Posterior cingulate gyrus (tissue), 11 donors: ENCODE results near the gene RRAS.

Experiments used
- DNase-seq, 10 donors: peaks; one replicate each; pipeline versions ENCODE4 v3.0.0 to v3.0.0-alpha.2; 2020 to 2021; ENCODE audit warnings: mixed read lengths in 3 of 10
- intact Hi-C: fragments of 100-400 bp; cut with DNase I; formaldehyde crosslinking; loops from one replicate; pipeline ENCODE4 v1.15.1; 2023

Gene RRAS

DNA sequence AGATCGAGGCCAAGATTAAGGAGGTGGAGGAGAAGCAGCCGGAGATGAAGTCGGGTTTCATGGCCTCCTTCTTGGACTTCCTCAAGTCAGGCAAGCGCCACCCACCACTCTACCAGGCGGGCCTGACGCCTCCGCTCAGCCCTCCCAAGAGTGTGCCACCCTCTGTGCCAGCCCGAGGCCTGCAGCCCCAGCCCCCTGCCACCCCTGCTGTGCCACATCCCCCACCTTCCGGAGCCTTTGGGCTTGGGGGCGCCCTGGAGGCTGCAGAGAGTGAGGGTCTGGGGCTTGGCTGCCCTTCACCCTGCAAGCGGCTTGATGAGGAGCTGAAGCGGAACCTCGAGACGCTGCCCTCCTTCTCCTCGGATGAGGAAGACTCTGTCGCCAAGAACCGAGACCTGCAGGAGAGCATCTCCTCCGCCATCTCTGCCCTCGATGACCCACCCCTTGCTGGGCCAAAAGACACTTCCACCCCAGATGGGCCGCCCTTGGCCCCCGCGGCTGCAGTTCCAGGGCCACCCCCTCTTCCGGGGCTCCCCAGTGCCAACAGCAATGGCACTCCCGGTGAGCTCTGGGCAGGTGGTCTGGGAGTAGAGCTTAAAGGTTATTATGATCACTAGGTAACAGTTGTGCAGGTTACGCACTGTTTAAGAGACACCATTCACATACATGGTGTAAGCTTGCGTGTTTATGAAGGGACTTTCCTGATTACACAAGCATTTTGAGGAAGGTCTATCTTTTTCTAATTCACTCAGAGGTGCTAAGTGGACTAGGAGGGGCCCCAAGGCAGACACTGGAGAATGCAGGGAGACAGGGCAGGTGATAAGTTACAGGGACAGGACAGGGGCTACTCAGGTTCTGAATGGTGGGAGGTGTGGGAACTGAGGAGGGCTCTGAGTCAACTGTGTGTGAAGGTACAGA lies 40.3 kb downstream of the RRAS start:
- no peak for DNase-seq
- intact Hi-C loops: no loop called here

DNA sequence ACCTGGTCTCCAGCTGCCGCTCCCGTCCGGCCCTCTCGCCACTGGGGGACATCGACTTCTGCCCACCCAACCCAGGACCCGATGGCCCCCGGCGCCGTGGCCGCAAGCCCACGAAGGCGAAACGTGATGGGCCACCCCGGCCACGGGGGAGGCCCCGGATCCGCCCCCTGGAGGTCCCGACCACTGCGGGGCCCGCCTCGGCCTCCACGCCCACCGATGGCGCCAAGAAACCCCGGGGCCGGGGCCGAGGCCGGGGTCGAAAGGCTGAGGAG lies 42.3 kb downstream of the RRAS start:
- intact Hi-C loops: no loop called here
- DNase-seq: no peak

DNA sequence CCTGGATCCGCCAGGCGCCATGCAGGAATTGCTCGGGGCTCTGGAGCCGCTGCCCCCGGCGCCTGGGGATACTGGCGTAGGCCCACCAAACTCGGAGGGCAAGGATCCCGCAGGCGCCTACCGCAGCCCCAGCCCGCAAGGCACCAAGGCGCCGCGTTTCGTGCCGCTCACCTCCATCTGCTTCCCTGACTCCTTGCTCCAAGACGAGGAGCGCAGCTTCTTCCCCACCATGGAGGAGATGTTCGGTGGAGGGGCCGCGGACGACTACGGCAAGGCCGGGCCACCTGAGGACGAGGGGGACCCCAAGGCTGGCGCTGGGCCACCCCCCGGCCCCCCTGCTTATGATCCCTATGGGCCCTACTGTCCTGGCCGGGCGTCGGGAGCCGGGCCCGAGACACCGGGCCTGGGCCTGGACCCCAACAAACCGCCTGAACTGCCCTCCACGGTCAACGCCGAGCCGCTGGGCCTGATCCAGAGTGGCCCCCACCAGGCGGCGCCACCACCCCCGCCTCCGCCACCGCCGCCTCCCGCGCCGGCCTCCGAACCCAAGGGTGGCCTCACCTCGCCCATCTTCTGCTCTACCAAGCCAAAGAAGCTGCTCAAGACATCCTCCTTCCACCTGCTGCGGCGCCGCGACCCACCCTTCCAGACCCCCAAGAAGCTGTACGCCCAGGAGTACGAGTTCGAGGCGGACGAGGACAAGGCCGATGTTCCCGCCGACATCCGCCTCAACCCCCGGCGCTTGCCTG lies 42.8 kb downstream of the RRAS start:
- intact Hi-C loops: no loop called here
- DNase-seq: no peak

DNA sequence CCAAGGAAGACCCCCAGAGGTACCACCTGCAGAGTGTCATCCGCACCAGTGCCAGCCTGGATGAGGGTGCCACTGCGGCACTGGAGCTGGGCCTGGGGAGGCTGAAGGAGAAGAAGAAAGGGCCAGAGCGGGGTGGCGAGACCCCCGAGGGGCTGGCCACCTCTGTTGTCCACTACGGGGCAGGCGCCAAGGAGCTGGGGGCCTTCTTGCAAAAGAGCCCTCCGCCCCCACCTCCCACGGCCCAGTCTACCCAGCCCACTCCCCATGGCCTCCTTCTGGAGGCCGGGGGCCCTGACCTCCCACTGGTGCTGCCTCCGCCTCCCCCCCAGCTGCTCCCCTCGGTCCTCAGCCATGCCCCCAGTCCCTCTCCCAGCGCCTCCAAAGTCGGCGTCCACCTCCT lies 43.5 kb downstream of the RRAS start:
- DNase-seq: no peak
- intact Hi-C loops: no loop called here

DNA sequence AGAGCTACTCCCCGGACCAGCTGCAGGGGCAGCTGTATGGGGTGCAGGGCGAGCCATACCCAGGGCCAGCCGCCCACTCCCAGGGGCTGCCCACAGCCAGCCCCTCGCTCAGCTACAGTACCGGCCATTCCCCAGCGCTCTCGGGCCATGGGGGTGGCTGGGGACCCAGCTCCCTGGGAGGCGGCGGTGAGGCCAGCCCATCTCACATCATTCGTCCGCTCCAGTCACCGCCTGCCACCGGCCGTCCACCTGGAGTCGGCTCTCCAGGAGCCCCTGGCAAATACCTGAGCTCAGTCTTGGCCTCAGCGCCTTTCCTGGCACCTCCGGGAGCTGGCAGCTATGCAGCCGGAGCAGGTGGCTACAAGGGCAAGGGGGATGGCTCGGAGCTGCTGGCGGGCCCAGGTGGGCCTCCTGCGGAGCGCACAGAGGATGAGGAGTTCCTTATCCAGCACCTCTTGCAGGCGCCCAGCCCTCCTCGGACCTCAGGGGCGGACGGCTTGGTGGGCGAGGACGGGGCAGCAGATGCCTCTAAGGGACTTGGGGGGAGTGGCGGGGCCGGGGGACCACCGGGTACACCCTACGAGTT lies 44.0 kb downstream of the RRAS start:
- intact Hi-C loops: no loop called here
- DNase-seq: no peak

DNA sequence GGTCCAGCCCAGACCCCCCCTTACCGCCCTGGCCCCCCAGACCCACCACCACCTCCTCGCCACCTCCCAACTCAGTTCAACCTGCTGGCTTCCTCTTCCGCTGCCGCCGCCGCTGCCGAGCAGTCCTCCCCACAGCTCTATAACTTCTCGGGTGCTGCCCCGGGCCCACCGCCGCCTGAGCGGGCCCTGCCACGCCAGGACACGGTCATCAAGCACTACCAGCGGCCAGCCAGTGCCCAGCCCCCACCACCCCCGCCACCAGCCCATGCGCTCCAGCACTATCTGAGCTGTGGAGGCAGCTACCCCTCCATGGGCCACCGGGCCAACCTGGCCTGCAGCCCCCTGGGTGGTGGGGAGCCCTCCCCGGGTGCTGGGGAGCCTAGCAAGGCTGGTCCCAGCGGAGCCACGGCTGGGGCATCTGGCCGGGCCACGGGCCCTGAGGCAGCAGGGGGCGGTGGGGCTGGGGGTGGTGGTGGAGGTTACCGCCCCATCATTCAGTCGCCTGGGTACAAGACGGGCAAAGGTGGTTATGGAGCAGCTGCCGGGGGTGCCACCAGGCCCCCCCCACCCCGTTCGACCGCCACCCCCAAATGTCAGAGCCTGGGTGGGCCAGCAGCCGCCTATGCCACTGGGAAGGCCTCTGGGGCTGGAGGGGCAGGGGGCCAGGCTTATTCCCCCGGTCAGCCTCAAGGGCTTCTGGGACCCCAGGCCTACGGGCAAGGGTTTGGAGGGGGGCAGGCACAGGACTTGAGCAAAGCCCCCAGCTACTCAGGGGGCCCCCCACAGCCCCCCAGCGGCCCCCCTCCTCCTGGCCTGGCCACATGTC lies 44.7 kb downstream of the RRAS start:
- no peak for DNase-seq

DNA sequence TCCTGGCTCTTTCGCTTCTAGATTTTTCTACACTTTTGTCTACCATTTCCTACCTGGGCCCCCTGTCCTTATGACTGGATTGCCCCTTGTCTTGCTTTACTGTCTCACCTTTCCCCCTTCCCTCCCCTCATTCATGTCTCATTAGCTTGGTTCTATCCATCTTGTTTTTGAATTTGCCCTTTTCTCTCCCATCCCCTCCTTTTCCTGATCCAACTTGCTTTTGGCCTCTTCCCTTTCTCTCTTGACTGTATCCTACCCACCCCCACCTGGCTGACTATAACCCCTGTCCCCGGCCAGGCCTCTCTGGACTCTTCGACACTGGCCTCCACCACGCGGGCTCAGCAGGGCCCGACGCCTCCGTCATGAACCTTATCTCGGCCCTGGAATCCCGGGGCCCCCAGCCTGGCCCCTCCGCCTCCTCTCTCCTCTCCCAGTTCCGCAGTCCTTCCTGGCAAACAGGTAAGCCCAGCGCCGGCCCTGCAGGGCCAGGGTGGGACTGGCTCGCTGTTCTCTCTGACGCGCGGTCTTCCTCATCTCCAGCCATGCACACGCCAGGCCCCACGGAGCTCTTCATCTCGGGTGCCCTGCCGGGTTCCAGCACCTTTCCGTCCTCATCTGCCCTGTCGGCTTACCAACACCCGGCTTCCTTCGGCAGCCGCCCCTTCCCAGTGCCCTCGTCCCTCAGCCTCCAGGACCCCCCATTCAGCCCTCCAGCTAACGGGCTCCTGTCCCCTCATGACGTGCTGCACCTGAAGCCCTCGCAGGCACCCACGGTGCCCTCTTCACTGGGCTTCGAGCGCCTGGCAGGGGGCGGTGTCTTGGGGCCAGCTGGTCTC lies 45.6 kb downstream of the RRAS start:
- DNase-seq: no peak
- intact Hi-C loops: loop anchor here (5.0 kb wide), 1 partner anchor 83 kb away; the partner anchor contains the start of gene PRMT1

More for the DNA sequence above, 44.7 kb downstream of the RRAS start:
- intact Hi-C loops: loop anchor here (5.0 kb wide), 1 partner anchor 82 kb away; the partner anchor contains the start of gene PRMT1

DNA sequence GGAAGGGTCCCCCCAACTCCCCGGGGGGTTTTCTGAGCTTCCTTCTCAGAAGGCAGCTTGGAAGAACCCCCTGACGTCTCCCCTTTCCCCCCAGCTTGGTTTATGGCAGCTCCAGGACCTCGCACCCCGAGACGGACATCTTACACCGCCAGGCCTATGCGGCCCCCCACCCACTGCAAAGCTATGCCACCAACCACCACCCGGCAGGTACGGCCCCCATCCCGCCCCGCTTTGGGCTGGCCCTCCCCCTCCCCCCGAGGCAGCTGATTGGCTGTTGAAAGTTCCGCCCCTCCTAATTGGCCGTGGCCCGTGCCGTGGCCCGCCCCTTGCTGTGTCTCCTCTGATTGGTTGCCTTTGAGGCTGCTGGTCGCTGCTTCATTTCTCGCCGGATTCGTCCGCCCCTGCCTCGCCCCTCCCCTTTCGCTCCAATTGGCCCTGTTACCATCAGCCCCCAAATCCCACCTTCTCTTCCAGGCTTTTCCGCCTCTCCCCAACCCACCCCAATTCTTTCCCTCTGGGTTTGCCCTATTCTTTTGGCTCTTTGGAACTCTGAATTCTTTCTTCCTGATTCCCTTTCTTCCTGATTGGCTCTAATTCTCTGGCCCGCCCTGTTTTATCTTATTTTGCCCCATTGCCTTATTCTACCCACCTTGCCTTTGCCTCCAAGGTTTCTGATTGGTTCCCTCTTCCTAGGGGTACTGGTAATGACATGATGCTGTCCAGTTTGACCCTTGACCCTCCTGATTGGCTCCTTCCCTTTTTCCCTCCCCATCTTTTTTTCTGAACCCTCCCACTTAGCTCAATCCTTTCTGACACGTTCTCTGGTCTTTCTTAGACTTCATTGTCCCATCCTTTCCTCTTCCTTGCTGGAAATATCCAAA lies 46.5 kb downstream of the RRAS start:
- intact Hi-C loops: loop anchor here (2.0 to 5.0 kb wide), 2 partner anchors 47 to 84 kb away; partner anchors contain the start of genes PRMT1 and RRAS
- peak; percentile 92 to 100 (median 94) for DNase-seq

DNA sequence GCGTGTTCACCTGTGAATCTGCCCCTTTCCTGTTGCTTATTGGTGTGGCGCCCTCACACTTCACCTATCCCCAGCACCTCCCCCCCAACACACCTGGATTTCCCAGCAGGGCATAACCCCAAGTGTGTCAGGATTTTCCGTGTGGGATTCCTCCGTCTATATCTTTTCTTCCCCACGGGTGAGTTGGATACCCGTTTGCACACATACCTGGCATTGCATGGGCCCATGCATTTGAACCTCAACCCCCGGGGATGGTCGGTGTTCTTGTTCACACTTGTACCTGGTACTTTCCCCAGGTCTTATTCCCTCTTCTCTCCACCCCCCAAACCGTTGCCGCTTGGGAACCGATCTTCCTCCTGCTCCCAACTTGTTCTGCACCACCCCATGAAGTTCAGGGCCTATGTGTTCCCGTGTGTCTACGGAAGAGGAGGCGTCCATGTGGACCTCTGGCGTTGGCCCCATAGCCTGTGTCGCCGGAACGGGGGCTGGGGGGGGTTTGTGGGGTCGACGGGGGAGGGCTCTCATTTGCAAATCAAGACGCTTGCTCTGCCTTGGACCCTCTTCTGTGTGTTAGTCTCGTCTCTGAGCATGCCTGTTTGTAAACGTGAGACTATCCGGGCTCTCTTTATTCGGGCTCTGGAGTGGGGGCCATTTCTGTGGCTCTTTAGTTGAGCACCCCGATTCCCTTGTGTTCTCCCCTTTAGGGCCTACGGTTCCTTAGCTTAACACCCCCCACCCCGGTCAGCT lies 47.3 kb downstream of the RRAS start:
- no peak for DNase-seq
- intact Hi-C loops: loop anchor here (2.0 to 5.0 kb wide), 2 partner anchors 48 to 85 kb away; partner anchors contain the start of genes PRMT1 and RRAS

DNA sequence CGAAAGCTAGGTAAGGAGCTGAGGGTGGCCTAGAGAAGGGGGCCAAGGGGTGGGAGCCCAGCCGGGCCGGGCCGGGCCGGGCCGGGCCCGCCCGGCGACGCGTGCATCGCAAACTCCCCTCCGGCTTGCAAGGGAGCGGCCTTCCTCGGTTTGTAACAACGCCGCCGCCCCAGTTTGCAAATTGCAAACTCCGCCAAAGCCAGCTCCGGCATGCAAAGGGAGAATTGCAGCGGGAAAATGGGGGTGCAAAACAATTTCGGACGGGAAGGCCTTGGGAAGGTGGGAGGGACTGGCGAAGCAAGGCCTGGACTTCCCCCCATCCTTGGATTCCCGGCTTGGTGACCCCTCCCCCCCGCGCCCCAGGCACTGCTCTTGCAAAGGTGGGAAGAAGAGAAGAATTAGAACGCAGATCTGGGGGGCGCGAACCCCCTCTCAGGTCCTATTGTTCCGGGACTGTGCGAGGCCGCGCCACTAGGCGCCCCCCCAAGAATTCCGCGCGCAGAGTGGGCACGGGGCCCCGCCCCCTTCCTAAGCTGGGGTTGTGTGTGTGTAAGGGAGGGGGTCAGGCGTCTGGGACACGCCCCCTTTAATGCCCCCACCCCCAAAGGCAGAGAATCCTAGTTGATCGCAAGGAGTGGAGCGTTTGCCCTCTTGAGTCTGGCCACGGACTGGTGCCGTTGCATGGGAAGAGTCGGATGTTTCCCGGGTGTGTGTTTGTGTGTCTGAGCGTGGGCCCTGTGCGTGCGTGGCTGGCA lies 48.0 kb downstream of the RRAS start:
- intact Hi-C loops: loop anchor here (2.0 to 5.0 kb wide), 2 partner anchors 49 to 85 kb away; partner anchors contain the start of genes PRMT1 and RRAS

DNA sequence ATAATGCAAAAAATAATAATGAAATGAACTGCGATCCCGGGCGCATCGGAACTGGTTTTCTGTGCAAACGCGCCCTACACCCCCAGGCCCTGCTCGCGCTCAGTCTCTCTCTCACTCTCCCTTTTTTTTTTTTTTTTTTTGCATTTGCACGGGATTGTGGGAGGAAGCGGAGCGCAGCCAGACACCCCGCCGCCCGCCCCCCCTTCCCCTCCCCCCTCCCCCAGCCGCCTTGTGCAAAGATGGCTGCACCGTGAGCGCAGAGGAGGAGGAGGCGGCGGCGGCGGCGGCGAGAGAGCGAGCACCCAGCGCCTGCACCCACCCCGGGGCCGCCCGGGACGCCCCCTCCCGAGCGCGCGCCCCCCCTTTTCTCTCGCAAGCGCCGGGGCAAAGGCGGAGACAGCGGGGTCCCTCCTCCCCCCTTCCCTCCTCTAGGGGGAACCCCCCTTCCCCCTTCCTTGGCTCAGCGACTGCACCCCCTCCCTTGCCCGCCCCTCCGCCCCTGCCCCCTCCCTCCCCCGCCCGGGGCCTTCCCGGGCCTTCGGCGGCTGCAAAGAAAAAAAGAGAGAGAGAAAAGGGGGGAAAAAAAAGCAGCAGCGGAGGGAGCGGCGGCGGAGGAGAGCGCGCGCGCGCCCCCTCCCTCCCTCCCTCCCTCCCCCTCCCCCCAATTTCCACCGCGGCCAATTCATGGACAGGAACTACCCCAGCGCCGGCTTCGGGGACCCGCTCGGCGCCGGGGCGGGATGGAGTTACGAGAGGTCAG lies 48.8 kb downstream of the RRAS start, which contains the start of gene PRR12:
Gene PRR12, plus strand, starts transcription at position 212 of the 760 bp plus-strand sequence. Its CDS starts 473 bp downstream, at position 685.
- intact Hi-C loops: loop anchor here (5.0 kb wide), 1 partner anchor 86 kb away; the partner anchor contains the start of gene PRMT1
- DNase-seq: peak; percentile 38 to 92 (median 46)

More for the DNA sequence above, 48.0 kb downstream of the RRAS start:
- peak in 8 of 10 donors; percentile 28 to 86 (median 34) for DNase-seq

DNA sequence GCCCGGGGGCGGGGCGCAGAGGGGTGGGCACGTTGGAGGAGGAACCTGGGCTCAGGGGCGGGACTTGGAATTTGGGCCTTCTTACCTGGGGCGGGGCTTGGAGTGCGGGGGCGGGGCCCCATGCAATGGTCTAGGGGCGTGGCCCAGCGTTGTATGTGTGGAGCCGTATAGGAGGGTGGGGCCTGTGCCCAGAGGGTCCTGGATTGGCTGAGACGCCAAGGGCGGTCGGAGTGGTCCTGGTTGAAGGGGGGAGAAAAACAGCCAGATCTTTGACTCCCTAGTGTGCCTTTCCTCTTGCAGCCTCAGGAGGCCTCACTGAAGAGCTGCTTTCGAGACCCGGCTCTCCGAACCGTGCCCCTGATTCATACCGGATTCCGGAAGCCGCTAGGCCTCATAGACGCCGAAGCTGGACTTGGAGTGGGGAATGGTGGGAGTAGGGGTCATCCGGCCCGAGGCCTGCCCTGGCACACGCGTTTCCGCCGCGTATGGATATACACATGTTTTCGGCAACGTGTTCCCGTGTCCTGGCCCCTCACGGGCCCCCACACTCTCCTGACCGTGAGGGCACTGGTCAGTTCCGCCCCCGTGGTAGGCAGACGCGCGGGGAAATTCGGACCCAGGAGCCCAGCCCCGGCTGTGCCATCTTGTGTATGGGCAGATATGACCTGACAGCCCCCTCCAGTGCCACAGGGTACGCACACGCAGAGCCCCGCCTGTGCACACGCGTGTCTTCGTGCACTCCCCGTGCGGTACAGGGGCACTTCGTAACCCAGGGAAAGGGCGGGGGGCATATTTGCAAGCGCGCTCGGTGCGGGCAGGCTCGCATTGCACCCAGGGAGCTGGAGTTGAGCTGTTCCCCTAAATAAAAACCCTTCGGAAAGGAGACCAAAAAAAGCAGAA lies 49.6 kb downstream of the RRAS start:
- intact Hi-C loops: loop anchor here (5.0 kb wide), 1 partner anchor 87 kb away; the partner anchor contains the start of gene PRMT1
- DNase-seq: peak; percentile 63 to 99 (median 88)

DNA sequence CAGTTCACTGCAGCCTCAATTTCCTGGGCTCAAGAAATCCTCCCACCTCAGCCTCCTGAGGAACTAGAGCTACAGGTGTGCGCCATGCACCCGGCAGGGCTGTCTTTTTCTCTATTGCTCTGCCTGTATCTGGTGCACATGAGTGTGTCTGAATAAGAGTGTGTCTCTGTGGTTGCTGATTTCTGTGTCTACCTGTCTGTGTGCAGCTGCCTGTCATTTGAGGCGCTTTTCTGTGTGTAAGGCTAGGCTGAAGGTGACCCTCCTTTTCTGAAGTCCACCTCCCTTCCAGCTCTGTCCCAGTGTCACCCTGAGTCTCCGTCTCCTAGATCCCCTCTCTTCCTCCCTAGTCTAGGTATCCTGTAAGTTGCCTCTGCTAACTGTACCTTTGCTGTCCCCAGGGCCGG lies 50.4 kb downstream of the RRAS start:
- intact Hi-C loops: no loop called here
- peak in 1 of 10 donors; percentile 41 for DNase-seq

DNA sequence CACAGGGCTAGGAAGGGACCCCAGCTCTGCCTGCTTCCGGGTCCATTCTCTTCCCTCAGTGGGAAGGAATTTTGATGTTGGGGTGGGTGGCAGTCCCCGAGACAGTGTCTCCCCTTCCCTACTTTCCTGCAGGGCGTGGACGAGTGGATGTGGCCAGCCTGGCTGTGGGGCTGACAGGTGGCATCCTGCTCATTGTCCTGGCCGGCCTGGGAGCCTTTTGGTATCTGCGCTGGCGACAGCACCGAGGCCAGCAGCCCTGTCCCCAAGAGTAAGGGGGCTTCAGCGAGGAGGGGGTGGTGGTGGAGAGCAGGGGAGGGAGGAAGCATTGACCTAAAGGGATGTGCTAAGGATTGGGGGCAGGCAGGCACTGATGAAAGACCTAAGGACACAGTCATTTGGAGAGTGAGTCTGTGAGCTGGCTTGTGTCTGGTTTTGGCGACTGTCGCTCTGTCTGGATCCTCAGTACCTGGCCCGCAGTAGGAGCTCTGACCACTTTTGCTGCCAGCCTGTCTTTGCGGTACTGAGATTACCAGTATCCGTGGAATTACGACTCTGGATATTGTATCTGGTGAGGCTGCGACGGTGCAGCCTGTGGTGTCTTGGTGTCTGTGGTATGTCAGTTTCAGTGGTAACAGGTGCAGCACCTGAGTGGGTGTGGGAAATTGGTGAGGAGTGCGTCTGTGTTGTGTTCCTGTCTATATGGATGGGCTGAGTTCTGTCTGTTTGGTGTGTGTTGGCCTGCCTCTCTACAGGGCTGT lies 51.4 kb downstream of the RRAS start:
- intact Hi-C loops: no loop called here
- DNase-seq: peak in 1 of 10 donors; percentile 30
